Cardiac fibroblast (primary cell): ENCODE results near the gene TMSB10.
A peak's percentile ranks its signal among the peaks of the same experiment; 100 is the strongest.

Experiments used
- DNase-seq, 2 donors: peaks; one replicate each; pipeline versions ENCODE4 v3.0.0 to v3.0.0-alpha.2; 2010; ENCODE audit warnings: low read depth in 2 of 2
- H3K4me3 ChIP-seq, 2 donors: replicated peaks in 1 of 2; 1 replicate in 1 of 2; 2 replicates in 1 of 2; pipeline ENCODE4 v1.5.1; 2011; ENCODE audit warnings: low read depth in 2 of 2, low read length in 2 of 2, mild to moderate bottlenecking in 2 of 2, moderate library complexity in 1 of 2
- TF ChIP-seq, protein P1 (sequence below): IDR thresholded peaks from one replicate; pipeline ENCODE4 v1.5.1; 2011; ENCODE audit warnings: low read depth, mild to moderate bottlenecking, low read length, inconsistent platforms

The TMSB10 gene

DNA sequence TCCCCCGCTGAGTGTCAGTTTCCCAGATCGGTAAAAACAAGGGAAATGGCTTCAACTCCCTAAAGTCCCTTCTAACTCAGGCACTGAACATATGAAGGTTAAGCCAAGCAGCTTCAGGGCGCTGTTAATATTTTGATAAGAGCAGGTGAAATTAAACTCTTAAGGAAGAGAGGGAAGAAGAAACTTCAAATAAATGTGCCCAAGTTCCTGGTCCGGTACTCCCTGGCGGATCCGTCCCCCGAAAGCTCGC is 25.1 kb upstream of the TMSB10 start:
- TF ChIP-seq, protein P1, sequence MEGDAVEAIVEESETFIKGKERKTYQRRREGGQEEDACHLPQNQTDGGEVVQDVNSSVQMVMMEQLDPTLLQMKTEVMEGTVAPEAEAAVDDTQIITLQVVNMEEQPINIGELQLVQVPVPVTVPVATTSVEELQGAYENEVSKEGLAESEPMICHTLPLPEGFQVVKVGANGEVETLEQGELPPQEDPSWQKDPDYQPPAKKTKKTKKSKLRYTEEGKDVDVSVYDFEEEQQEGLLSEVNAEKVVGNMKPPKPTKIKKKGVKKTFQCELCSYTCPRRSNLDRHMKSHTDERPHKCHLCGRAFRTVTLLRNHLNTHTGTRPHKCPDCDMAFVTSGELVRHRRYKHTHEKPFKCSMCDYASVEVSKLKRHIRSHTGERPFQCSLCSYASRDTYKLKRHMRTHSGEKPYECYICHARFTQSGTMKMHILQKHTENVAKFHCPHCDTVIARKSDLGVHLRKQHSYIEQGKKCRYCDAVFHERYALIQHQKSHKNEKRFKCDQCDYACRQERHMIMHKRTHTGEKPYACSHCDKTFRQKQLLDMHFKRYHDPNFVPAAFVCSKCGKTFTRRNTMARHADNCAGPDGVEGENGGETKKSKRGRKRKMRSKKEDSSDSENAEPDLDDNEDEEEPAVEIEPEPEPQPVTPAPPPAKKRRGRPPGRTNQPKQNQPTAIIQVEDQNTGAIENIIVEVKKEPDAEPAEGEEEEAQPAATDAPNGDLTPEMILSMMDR, result no peak
- no peak for DNase-seq
- peak overlapping the region; percentile 51 to 56 for H3K4me3 ChIP-seq

- H3K4me3 ChIP-seq, result peak within 1 kb of the TSS; percentile 51 to 56
- TF ChIP-seq, protein P1, result no peak
- no peak for DNase-seq
Observed at GRCh38 chr2:84880645-84881521, 24.6 kb upstream of the TMSB10 start, which contains the start of gene TRABD2A. Gene TRABD2A (minus strand): TSS chr2:84881084. CDS start chr2:84881039, 45 bp downstream.

DNA sequence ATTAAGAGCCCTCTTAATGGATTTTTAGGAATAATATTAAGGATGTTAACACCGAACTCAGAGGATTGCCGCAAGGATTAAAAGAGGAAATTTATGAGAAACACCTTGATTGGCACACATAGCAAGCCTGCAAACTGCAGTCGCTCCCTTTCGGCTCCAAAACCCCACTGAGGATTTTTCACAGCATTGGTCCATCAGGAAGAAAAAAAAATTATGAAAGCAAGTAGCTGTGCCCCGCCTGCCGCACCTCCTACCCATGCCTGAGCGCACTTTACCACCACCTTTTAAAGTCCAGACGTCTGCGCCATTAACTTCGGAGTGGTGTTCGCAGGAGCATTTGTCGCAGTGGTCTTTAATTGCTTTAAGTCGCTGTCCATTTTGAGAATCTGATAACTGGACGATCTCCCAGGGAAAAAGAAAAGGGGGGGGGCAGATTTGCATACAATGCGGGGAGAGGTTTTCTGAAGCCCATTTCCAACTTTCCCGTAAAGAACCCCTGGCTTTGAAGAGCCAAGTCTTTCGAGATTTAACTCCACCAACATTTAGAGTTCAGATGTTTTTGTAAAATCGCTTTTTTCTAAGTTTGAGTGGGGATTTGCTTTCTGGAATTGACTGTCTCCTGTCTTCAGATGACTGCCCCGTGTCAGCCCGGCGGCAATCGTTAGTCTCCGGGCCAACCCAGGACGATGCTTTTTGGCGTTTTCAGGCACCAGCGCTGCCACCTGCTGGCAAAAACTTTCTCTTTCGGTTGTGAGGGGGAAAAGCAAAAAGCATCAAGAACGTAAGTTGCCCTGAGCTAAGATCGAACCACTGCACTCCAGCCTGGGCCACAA is 23.7 kb upstream of the TMSB10 start:
- TF ChIP-seq, protein P1, result peak; percentile 73
- peak; percentile 83 to 85 for DNase-seq
- H3K4me3 ChIP-seq, result peak overlapping the region; percentile 46 to 56

GRCh38 chr2:84882414-84882738 is 23.1 kb upstream of the TMSB10 start:
- no peak for DNase-seq
- H3K4me3 ChIP-seq, result no peak overlapping the region
- TF ChIP-seq, protein P1, result no peak

GRCh38 chr2:84882775-84883550 is 22.5 kb upstream of the TMSB10 start:
- TF ChIP-seq, protein P1, result no peak
- DNase-seq, result no peak
- H3K4me3 ChIP-seq, result no peak overlapping the region

DNA sequence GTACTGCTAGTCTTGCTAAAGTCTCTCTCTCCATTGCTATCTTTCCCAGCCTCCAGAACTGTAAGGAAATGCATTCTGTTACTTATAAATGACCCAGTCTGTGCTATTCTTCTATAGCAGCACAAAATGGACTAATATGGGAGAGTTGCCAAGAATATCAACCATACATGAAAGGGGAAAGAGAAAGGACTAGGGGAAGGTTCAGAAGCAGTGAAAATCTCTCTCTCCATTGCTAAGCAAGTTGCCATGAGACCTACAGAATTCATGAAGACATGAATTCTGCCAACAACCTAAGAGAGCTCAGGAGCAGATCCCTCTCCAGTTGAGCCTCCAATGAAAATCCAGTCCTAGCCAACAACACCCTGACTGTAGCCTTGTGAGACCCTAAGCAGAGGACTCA is 21.0 kb upstream of the TMSB10 start:
- TF ChIP-seq, protein P1, result no peak
- no peak for DNase-seq
- no peak overlapping the region for H3K4me3 ChIP-seq
